Keratinocyte (primary cell): Measurements from ENCODE around the gene APOM. TPM values are rescaled to one million over a fixed set of nuclear protein-coding genes. Genes with fewer than 3 reads are reported as not detected.

Source experiments
- DNase-seq: peaks from one replicate; pipeline ENCODE4 v3.0.0-alpha.2; 2011; ENCODE audit warnings: low read depth, missing footprints, low spot score
- FAIRE-seq: peaks from 2 replicates; lab custom pipeline; 2011; peaks lifted over from hg19 to GRCh38; lab: Jason Lieb, UNC
- H2AFZ ChIP-seq: 2 replicates; pipeline ENCODE4 v1.6.0; 2012; ENCODE audit warnings: low read length, control low read depth, inconsistent platforms; ENCODE audit not compliant: control insufficient read depth
- H3K27ac ChIP-seq: 2 replicates; pipeline ENCODE4 v1.5.1; 2011; ENCODE audit warnings: low read length; ENCODE audit not compliant: control insufficient read depth, insufficient read depth
- H3K27me3 ChIP-seq: 3 replicates; pipeline ENCODE4 v1.6.0; 2011; ENCODE audit warnings: low read length; ENCODE audit not compliant: control insufficient read depth, insufficient read depth; ENCODE audit errors: extremely low read depth
- H3K36me3 ChIP-seq, 2 experiments: 2 replicates in 1 of 2; 3 replicates in 1 of 2; pipeline ENCODE4 v1.5.1; 2011; ENCODE audit warnings: low read length in 2 of 2, mild to moderate bottlenecking in 1 of 2; ENCODE audit not compliant: control insufficient read depth in 2 of 2, insufficient read depth in 2 of 2; ENCODE audit errors: extremely low read depth in 1 of 2
- H3K4me1 ChIP-seq: 3 replicates; pipeline ENCODE4 v1.5.1; 2011; ENCODE audit warnings: low read length; ENCODE audit not compliant: control insufficient read depth, insufficient read depth; ENCODE audit errors: extremely low read depth
- H3K4me2 ChIP-seq: 3 replicates; pipeline ENCODE4 v1.6.0; 2011; ENCODE audit warnings: low read depth, low read length; ENCODE audit not compliant: control insufficient read depth, insufficient read depth; ENCODE audit errors: extremely low read depth
- H3K4me3 ChIP-seq, 3 experiments: fragments of 200-600 bp in 1 of 3; sonication (generic) in 1 of 3; 2 replicates in 2 of 3; 3 replicates in 1 of 3; pipeline ENCODE4 v1.5.1; 2011 to 2016; ENCODE audit warnings: low read length in 3 of 3, mild to moderate bottlenecking in 3 of 3, control low read depth in 2 of 3, inconsistent platforms in 1 of 3, low read depth in 1 of 3, mixed read lengths in 1 of 3, mixed run types in 1 of 3, moderate library complexity in 1 of 3; ENCODE audit not compliant: control insufficient read depth in 2 of 3, insufficient read depth in 2 of 3; ENCODE audit errors: extremely low read depth in 1 of 3
- H3K79me2 ChIP-seq: 2 replicates; pipeline ENCODE4 v1.6.0; 2012; ENCODE audit warnings: low read length; ENCODE audit not compliant: control insufficient read depth, insufficient read depth
- H3K9ac ChIP-seq: 3 replicates; pipeline ENCODE4 v1.6.0; 2011; ENCODE audit warnings: low read length; ENCODE audit not compliant: control insufficient read depth, insufficient read depth; ENCODE audit errors: extremely low read depth
- H3K9me1 ChIP-seq: 3 replicates; pipeline ENCODE4 v1.6.0; 2011; ENCODE audit warnings: low read length; ENCODE audit not compliant: control insufficient read depth, insufficient read depth; ENCODE audit errors: extremely low read depth
- H3K9me3 ChIP-seq: 2 replicates; pipeline ENCODE4 v1.5.1; 2012; ENCODE audit warnings: low read depth, low read length; ENCODE audit not compliant: control insufficient read depth
- H4K20me1 ChIP-seq: 3 replicates; pipeline ENCODE4 v1.6.0; 2011; ENCODE audit warnings: low read length; ENCODE audit not compliant: control insufficient read depth, insufficient read depth; ENCODE audit errors: extremely low read depth
- EZH2 ChIP-seq: IDR thresholded peaks from one replicate; pipeline ENCODE4 v1.6.1; 2012; ENCODE audit warnings: inconsistent platforms, mild to moderate bottlenecking, low read length, moderate library complexity
- dilution Hi-C: fragments of 300-500 bp; cut with MboI; formaldehyde crosslinking; loops from one replicate; pipeline ENCODE4 v1.7.0; 2020; ENCODE audit warnings: low sequenced_read_pairs; ENCODE audit not compliant: extremely low pct_ligation_motif_present
- polyA plus RNA-seq, 5 experiments: library from polyadenylated mRNA; depleted of rRNA in 3 of 5; stranded (reverse) in 3 of 5; stranded (forward) in 1 of 5; unstranded in 1 of 5; fragments of >200 nt; gene quantifications; 1 replicate in 1 of 5; 2 replicates in 3 of 5; 3 replicates in 1 of 5; pipeline versions ENCODE4 v1.2.1 to v1.2.3, GENCODE V29; 2011 to 2012; ENCODE audit warnings: missing spikeins in 2 of 5, low read depth in 1 of 5, low replicate concordance in 1 of 5
- TF ChIP-seq, protein P1 (sequence below), 3 experiments: IDR thresholded peaks in 1 of 3; conservative IDR thresholded peaks in 1 of 3; optimal IDR thresholded peaks in 1 of 3; 2 replicates in 2 of 3; 3 replicates in 1 of 3; pipeline versions ENCODE3 to v1.5.1; 2011; ENCODE audit warnings: low read length in 3 of 3, mild to moderate bottlenecking in 3 of 3, moderate library complexity in 2 of 3, control low read depth in 1 of 3, inconsistent platforms in 1 of 3; ENCODE audit not compliant: insufficient read depth in 2 of 3; ENCODE audit errors: extremely low read depth in 1 of 3

Gene APOM
- polyA plus RNA-seq, 1 donor (not counting 4 experiments of a cell fraction or from before 2014, with no cell fraction given): 1.4 TPM

- dilution Hi-C loops: no loop called here
- Histone ChIP-seq H3K4me1 (no peaks in the 10 kb centered on the region), H3K4me2 (no peak overlapping the region), H3K9me1 (no peaks in the 10 kb centered on the region), H3K4me3 (no peak overlapping the region), H2AFZ (no peak overlapping the region), H3K27me3 (no peaks in the 10 kb centered on the region), H3K27ac (no peak overlapping the region), H3K9ac (no peak overlapping the region), H3K36me3 (peaks cover 79 to 88% of the 10 kb centered on the region in 2 experiments), H3K79me2 (peaks cover 40% of the 10 kb centered on the region), H4K20me1 (peaks cover 11% of the 10 kb centered on the region), H3K9me3 (no peaks in the 10 kb centered on the region)
- TF ChIP-seq, protein P1, sequence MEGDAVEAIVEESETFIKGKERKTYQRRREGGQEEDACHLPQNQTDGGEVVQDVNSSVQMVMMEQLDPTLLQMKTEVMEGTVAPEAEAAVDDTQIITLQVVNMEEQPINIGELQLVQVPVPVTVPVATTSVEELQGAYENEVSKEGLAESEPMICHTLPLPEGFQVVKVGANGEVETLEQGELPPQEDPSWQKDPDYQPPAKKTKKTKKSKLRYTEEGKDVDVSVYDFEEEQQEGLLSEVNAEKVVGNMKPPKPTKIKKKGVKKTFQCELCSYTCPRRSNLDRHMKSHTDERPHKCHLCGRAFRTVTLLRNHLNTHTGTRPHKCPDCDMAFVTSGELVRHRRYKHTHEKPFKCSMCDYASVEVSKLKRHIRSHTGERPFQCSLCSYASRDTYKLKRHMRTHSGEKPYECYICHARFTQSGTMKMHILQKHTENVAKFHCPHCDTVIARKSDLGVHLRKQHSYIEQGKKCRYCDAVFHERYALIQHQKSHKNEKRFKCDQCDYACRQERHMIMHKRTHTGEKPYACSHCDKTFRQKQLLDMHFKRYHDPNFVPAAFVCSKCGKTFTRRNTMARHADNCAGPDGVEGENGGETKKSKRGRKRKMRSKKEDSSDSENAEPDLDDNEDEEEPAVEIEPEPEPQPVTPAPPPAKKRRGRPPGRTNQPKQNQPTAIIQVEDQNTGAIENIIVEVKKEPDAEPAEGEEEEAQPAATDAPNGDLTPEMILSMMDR (optimal IDR thresholded peaks at IDR 0.05 in 1 of 3, IDR thresholded peaks at IDR 0.05 in 1 of 3, conservative IDR thresholded peaks at IDR 0.05 in 1 of 3; ENCODE audit: extremely low read depth in 1 of 3, insufficient read depth in 2 of 3, low read length in 3 of 3): no peak
- TF ChIP-seq EZH2: no peak
- FAIRE-seq: no peak
- DNase-seq: no peak
Measured at GRCh38 chr6:31632279-31632946, 23.3 kb upstream of the APOM start.

DNA sequence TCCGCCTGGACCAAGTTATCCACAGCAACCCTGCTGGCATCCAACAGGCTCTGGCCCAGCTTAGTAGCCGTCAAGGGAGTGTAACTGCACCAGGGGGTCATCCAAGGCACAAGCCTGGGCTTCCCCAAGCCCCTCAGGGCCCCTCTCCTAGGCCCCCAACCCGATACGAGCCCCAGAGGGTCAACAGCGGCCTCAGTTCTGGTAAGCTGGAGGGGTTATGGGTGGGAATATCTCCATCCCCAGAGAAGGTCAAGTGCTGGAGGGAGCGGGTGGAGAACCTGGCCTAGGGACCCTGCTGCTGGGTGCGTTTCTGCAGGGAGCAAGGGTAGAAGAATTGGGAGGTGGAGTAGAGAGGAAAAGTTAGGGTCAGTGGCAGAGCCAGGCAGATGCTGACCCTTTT is 22.2 kb upstream of the APOM start:
- DNase-seq (no peak), FAIRE-seq (no peak)
- H3K9me1 ChIP-seq: no peaks in the 10 kb centered on the region
- no peak for TF ChIP-seq EZH2
- TF ChIP-seq, protein P1 (optimal IDR thresholded peaks at IDR 0.05 in 1 of 3, IDR thresholded peaks at IDR 0.05 in 1 of 3, conservative IDR thresholded peaks at IDR 0.05 in 1 of 3; ENCODE audit: extremely low read depth in 1 of 3, insufficient read depth in 2 of 3, low read length in 3 of 3): no peak
- dilution Hi-C loops: no loop called here
- peaks cover 74 to 81% of the 10 kb centered on the region in 2 experiments for H3K36me3 ChIP-seq
- H3K79me2 ChIP-seq: peaks cover 33% of the 10 kb centered on the region
- no peak overlapping the region for H2AFZ ChIP-seq
- no peaks in the 10 kb centered on the region for H3K9me3 ChIP-seq
- H3K27ac ChIP-seq: no peak overlapping the region
- H4K20me1 ChIP-seq: peaks cover 7% of the 10 kb centered on the region
- H3K27me3 ChIP-seq: no peaks in the 10 kb centered on the region
- no peak overlapping the region for H3K9ac ChIP-seq
- no peaks in the 10 kb centered on the region for H3K4me1 ChIP-seq
- no peak overlapping the region for H3K4me3 ChIP-seq
- no peak overlapping the region for H3K4me2 ChIP-seq
